GM18873 (cell line): ENCODE data around the gene GTF2F2.
"Not testable (repeated sequence)": the region's sequence is repeated elsewhere in the genome, so short reads cannot be mapped to it uniquely, and the experiment has no call there.

ENCODE experiments used
- ATAC-seq: cut with Tn5 transposase; IDR thresholded peaks from one replicate; pipeline ENCODE4 v1.9.1; 2021; ENCODE audit warnings: mild to moderate bottlenecking, moderate library complexity, moderate number of reproducible peaks; ENCODE audit not compliant: unreplicated experiment, low FRiP score

The GTF2F2 gene

DNA sequence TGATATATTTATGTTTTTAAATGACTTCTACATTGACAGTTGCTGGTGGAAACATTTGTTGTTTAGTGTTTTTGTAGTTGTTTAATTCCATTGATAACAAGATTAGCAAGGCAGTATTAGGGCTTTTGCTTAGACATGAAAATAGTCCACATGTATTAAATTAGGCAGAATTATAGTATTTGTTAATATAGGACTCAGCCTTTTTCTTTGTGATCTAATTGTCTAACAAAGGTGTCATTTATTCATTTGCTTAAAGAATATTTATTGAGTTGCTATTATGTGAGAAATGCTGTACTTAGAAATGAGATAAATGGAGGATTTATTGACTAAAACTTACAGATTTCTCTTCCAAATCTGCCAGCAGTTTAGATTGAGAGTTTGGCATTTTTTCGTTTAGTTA is 122.2 kb downstream of the GTF2F2 start:
- no peak for ATAC-seq

DNA sequence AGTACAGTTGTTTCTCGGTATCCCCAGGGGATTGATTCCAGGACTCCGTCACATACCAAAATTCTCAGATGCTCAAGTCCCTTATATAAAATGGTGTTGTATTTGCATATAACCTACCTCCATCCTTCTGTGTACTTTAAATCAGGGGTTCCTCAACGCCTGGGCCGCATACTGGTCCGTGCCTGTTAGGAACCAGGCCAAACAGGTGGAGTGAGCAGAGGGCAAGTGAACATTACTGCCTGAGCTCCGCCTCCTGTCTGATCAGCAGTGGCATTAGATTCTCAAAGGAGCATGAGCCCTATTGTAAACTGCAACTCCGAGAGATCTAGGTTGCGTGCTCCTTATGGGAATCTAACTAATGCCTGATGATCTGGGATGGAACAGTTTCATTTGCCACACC is 122.8 kb downstream of the GTF2F2 start:
- ATAC-seq, result no peak

DNA sequence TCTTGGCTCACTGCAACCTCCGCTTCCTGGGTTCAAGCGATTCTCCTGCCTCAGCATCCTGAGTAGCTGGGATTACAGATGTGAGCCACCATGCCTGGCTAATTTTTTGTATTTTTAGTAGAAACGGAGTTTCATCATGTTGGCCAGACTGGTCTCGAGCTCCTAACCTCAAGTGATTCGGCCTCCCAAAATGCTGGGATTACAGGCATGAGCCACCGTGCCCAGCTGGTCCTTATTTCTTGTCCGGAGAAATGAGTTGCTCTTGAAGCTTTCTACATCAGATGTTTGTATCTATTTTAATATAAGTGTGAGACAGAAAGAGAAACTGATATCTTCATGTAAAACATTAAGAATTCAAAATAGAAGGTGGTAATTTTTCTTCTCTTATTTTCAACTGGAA is 124.4 kb downstream of the GTF2F2 start:
- ATAC-seq, result not testable (repeated sequence)

DNA sequence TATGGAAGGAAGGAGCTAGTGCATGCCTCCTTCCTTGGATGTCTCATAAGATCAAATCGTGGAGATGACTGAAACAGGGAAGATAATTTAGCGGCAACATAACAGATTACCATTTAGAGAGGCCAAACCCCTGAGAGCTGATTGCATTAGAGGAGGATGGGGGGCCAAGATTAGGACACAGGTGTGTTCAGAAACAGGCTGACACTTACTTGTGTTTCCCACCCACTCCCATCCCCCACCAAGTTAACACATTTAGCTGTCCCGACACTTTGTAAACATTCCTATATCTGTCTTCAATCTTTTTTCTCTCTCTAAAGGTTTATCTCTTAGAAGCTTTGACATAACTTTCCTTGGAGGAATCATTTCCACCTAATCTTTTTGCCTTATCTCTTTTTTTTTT is 129.4 kb downstream of the GTF2F2 start:
- no peak for ATAC-seq

DNA sequence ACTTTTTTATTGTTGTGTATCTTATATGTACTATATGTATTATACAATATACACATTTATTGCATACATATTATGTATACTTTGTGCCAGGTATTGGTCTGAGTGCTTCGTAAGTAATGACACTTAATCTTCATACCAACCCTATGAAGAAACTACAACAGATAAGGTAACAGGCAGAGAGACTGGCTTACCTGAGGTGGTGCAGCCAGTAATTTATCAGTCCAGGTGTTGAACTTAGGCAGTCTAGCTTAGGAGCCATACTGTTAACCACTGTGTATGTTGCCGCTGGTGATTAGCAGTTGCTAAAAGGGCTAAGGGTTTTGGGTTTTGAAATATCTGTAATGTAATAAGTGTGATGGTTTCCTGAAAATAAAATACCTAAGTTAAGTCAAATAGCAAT is 134.1 kb downstream of the GTF2F2 start:
- ATAC-seq, result no peak

DNA sequence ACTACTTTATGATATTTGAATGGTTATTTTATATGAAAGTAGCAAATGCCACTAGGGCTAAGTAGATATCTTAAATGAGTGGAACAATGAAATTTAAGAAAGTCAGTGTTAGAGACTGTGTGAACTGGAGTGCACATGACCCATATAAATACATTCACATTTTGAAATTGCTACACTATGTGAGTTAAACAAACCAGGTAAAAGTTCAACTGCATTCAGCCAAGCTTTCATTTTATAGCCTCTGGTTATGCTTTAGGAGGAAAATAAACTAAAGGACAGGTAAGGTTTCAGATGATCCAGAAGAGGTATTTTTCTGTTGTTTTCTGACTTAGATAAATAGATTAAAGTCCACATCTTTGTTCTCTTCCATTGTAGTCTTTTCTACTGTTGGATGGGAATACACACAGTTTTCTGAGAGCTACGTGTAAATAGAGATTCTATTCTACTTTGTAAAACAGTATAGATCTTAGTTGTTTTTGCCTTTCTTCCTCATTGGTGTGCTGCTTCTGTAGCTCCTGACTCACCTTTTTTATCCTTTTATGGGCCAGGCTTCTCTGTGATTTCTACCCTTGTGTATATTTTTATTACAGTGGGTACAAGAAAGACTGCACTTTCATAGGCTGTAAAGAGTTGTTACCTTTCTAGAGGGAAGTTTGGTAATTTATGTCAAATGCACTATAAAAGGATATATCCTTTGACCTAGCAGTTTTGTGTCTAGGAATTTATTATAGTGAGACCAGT is 135.1 kb downstream of the GTF2F2 start:
- ATAC-seq, result no peak

DNA sequence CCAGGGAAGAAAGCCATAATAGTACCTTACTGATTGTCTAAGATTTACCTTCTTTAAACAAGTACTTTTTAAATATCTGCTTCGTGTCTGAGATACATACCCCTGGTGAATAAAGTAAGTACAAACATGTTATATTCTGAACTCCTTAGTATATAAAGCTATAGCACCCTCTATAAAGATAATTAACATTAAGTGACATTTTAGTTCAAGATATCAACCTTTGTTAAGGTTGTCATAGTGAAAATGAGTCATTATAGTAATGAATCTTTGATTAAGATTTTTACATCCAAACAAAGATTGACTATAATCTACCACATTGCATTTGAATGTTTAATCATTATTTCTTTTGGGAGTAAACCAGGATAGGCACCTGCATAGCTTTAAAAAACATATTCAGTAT is 135.9 kb downstream of the GTF2F2 start:
- ATAC-seq, result no peak

DNA sequence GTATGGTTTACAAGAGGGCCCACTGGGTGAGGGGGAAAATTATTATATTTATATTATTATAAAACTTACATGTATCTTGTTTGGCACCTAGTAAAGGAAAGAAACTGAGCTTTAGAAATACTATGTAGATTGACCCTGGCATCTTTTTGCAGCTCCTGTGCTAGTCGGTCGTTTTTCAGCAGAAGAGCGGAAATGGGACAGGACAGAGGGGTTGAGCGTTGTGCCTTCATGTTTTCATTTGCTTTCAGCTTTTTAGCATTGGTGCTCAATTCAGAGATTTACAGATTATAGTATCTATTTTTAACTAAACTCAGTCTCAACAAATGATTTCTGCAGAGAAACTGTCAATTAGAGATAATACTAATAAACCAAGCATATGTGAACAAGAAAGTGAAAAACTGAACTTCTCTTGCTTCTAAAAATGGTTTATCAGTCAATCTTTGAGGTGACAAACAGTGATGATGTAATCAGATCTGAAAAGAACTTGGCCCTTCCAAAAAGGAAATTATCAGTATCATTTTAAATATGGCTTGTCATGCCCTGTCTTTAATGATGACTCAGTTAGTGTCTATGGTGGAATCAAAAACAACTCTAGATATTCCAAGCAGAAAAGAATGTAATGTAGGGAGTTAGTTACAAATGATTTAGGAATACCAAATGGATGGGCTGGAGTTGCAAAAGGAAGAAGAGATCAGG is 137.5 kb downstream of the GTF2F2 start:
- ATAC-seq, result no peak

DNA sequence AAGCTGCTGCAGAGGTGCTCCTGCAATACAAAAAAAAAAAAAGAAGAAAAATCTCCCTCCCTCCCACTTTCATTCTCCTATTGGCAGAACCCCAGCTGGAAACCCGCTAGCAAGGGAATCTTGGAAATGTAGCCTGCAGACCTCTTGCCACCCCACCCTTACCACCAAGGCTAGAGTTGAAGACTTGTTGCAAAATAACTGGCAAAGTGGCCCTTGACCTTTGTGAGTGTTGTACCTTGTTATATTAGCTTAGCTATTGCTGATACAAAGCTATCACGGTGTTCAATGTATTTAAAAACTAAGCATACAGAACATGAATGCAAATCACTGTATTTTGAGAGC is 138.0 kb downstream of the GTF2F2 start:
- no peak for ATAC-seq

DNA sequence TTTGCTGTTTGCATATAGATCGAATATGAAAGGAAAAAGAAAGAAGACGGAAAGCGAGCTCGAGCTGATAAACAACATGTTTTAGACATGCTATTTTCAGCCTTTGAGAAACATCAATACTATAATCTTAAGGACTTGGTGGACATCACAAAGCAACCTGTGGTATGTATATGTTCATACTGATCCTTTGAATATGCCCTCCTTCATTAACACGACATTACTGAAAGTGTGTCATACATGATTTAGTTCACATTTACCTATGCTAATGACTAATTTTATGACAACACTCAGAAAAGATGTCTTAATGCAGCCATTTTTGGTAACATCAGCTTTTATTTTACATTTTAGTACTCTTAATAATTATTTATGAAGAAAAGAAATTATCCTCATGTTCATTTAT is 146.9 kb downstream of the GTF2F2 start:
- ATAC-seq, result no peak

DNA sequence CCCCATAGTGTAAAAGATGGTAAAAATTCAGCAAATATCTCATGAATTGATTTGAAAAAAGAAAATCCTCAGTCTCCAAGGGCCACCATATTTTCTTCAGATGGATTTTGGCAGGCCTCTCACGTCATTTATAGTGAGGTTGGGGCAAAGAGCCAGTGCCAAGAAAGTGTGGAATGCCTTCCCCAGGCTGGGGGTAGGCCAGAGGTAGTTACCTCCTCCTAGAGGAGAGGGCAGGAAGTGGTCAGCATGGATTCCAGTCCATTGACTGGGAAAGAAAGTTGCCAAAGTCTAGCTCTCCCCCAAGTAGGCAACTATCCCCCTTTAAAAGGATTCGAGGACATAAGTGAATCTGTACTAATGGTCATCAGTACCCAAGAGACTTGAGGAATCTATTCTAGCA is 148.9 kb downstream of the GTF2F2 start:
- ATAC-seq, result no peak

DNA sequence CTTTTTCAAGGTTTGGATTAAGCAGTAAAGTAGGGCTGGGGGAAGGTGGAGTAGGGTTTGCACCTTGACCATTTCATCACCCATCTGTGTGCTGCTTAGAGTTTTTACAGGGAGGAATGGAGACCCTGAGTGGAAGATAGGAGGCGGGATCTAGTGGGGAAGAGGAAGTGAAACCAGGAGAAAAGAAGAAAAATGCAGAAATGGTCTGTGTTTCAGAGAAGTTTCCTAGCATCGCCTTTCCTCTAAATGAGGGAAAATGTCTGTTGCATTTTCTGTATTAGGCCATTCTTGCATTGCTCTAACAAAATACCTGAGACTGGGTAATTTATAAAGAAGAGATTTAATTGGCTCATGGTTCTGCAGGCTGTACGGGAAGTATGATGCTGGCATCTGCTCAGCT is 156.6 kb downstream of the GTF2F2 start:
- ATAC-seq, result no peak

DNA sequence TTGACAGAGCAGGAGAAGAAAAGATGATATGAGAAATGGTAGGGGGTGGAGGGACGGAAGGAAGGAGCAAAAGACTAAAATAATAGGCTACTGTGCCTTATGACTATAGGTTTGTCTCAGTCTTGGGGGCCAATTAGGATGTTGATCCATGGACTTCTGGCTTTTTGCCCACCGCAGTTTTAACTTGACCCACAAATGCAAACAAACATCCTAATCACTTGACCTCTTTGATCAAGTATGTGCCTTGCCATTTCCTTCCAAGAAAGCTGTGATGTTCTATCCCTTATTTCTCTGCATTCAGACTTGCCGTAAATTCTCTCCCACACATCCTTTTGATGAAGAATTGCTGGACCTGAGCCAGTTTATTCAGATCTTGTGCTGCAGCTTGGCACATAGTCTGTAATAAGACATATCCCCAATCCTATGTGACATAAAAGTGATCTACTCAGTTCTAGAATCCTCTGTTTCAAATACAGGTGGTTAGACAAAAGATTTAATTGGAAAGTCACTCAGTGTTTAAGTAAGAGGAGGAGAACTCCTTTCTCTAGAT is 157.9 kb downstream of the GTF2F2 start:
- no peak for ATAC-seq

DNA sequence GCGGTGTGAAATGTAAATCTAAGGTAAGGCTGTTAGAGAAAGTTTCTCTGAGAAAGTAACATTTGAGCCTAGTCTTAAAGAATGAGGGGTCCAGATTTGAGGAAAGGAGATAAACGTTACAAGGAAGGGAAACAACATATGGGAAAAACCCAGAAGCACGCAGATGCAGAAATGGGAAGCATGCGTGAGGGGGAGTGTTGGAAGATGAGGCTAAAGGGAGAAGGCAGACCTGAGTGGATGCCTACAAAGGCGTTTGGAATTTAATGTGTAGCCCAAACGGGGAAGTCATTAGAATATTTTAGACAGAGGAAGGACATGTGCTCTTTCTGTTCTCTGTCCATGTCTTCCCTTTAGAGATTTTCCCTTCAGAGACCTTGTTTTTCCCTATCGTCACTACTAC is 159.7 kb downstream of the GTF2F2 start:
- no peak for ATAC-seq

DNA sequence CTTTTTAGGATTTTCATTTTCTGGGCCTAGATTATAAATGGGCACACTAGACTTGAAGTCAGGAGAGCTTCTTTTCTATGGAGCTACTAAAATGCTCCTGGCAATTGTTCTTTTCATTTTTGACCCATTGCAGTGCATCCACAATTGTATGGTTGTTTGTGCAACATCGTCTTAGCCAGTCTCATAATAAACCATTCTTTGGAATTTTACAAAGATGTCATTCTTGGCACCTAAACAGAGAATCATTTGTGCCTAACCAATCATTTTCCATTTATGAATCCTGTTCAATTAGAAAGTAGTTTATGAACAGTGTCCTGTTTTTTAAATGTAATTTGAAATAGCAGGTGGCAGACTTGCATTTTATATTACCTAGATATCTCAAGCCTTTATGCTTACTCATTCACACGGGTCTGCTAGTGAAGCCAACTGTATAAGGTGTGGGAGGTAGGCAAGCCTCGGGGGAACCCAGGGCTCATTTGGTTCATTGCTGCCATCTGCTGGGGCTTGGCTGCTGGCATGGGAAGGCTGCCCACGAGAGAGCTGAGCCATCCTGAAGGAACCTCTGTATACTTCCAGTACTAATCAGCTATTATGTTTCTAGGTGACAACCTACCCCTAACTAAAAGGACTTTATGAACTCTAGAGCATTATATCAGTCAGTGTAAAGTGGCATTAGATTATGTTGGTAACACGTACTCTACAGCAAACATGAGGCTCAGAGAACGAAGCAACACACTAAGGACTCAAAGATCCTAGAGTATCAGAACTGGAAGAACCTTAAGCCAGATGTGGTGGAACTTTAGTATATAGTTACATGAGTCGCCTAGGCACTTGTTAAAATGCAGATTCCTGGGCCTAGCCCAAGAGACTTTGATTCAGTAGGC is 160.7 kb downstream of the GTF2F2 start:
- ATAC-seq, result no peak

DNA sequence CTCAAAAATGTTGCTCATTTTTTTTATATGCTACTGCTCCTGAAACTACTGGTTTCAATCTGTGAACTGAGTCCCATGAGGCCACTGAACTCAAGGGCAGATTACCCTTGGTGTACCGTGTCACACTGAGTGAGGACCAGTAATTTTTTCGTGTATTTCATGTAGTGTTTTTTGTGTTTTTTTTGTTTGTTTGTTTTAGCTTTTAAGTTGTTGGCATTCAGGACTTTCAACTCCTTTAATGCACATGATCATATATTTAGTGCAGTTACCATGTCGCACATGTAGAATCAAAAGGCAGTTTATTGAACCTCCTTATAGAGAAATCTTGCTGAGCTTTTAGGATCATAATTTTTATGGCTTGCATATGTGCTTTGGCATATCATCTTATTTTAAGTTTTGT is 162.7 kb downstream of the GTF2F2 start:
- no peak for ATAC-seq

DNA sequence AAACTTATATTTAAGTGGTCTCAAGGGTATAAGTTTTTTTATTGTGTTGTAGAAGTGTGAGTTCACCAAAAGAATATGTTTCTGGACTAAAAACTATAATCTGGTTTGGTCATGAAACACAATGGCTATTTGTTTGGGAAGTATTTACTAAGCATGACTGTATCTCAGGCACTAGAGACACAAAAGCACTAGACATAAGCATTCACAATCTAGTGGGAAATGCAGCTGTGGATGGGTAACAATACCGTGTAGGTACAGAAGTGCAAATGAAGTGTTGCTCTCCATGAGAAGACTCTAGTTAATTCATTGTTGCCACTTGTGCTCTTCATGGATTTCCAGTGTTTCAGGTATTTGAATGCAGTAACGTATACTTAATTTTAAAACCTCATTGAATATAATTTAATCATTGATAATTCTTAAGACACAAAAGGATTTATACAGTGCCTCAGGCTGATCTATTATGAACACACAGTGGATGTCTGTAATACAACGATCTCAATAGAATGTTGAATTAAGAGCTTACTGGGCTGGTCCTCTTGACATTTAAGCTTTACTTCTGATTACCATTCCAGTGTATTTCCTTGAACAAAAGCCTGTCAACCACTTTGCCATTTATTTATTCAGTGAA is 169.7 kb downstream of the GTF2F2 start:
- no peak for ATAC-seq

DNA sequence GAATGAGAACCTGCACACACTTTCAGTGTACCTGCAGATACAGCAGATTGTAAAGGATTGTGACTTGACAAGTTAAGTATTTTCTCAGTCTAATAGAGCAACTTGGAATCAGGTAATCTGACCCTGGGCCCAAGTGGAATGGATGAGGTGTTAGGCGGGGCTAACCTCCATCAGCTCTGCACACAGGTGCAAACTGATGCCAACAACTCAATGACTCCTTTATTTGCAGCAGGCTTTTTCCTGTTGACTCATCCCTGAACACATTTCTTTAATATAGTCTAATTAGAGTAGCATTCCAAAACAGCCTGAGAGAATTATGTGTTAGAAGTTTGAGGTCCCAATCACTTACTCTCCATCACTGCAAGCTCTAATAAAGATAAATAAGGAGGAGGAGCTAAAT is 171.9 kb downstream of the GTF2F2 start:
- no peak for ATAC-seq

DNA sequence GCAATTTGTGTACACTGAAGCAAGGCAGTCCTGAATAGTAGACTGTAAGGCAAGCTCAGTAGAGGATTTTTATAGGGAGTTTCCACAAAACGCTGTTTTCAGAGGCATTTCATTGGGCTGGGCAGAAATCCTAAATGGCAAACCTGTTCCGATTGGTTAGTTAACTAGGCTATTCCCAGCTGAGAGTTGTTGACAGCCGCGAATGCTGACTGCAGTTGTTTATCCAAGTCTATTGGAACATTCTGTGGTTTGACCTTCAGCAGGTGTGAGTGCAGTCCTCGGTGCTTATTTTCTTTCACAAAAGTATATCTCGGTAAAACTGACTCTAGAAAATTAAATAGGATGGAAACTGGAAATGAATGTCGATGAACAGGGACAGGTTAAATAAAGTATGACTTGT is 175.2 kb downstream of the GTF2F2 start:
- no peak for ATAC-seq

DNA sequence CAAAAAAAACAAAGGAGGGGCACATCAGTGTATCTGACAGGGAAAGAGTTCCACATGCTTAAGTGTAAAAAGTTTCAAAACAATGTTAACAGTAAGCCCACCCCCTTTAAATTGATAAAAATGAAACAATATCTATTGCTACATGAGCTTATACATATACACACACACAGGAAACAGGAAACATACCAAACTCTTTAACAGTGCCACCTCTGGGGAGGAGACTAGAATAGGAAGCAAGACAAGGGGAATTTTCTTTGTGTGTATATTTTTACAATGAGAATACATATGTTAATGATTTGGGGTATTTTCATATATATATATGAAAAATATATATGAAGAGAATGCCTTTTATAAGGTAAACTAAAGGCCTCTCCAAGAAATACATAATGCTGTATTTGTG is 175.9 kb downstream of the GTF2F2 start:
- ATAC-seq, result no peak
